Activated CD8-positive, alpha-beta memory T cell treated with anti-CD3 and anti-CD28 coated beads, Interleukin-2, amount 50 U/mL, for 48 hours (primary cell): Measurements from ENCODE around the gene EFR3B.
"Not testable (repeated sequence)": the region's sequence is repeated elsewhere in the genome, so short reads cannot be mapped to it uniquely, and the experiment has no call there.

ENCODE experiments used
- DNase-seq: peaks from one replicate; pipeline ENCODE4 v3.0.0-alpha.2; 2020

EFR3B gene

DNA sequence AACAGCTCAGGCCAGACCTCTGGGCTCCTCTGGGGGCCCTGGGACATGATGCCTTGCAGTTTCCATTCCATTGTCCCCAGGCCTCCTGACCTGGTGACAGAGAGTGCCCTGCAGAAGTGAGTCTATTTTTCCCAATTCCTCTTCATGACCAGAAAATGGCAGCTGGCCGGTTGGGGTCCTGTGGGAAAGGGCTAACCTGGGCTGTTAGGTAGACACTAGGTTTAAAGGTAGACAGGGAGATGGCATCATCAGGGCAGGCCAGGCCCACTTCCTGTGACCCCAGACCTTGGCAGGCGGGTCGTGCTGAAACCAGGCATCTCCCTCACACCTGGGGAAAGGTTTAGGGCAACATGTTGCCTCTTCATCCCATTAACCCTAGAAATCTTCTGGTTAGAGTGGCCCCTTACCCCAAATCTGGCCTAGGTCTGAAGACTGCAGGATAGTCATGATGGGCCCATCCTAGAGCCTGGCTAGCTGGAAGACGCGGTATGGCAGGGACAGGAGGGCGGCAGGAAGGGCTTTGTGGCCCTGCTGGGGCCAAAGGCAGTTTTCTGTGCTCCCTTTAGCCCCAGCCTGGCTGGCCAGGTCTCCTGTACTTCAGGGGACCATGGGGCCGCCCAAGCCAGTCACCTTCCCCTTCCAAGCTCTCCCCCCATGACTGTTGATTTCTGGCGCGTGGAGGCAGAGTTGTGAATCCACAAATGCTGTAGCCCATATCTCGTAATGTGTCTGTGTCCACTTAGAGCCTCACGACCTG, 116.4 kb downstream of the EFR3B start:
- DNase-seq, result no peak

- DNase-seq, result no peak
Observed at GRCh38 chr2:25159949-25160348, 118.1 kb downstream of the EFR3B start.

DNA sequence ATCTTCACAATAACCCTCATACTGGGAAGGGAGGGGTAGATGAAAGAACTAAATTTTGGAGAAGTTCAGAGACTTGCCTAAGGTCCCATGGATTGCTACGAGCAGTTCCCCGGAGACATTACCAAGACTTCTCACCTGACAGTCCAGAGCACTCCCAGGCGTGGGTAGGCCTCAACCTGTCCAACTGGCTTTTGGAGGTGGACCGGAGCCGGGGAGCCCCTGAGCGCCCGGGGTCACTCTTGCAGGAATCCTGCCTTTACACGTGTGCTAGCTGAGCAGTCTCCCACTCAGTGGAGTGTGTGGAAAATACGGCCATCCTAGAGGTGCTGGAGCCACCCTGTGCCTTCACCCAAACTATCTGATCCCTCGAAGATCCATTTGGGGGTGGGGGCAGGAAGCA, 118.5 kb downstream of the EFR3B start:
- no peak for DNase-seq

- peak; percentile 86 for DNase-seq
Observed at GRCh38 chr2:25161055-25161781, 119.3 kb downstream of the EFR3B start.

DNA sequence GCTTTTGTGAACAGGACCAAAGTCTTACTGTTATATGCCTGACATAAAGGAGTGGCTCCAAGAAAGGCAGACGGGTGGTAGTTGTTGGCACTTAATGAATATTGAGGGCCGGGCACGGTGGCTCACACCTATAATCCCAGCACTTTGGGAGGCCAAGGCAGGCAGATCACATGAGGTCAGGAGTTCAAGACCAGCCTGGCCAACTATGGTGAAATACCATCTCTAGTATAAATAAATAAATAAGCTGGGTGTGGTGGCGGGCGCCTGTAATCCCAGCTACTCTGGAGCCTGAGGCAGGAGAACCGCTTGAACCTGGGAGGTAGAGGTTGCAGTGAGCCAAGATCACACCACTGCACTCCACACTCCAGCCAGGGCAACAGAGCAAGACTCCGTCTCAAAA, 120.2 kb downstream of the EFR3B start:
- not testable (repeated sequence) for DNase-seq

DNA sequence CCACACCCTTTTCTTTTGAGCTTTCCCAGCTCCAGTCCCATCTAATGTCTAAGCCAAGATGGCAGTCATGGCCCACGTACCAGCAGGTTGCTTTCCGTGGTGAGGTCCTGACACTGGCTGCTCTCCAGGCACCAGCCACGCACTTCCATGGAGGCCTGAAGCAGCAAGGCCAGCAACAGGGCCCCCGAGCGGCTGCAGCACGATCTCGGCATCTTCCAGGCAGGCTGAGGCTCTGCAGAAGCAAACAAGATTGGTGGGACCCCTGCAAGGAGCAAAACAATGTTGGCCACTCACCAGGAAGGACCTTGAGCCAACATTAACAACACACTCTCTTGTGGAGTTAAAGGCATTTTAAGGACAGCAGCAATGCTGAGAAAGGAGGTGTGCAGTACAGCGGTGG, 122.7 kb downstream of the EFR3B start:
- DNase-seq, result no peak

DNA sequence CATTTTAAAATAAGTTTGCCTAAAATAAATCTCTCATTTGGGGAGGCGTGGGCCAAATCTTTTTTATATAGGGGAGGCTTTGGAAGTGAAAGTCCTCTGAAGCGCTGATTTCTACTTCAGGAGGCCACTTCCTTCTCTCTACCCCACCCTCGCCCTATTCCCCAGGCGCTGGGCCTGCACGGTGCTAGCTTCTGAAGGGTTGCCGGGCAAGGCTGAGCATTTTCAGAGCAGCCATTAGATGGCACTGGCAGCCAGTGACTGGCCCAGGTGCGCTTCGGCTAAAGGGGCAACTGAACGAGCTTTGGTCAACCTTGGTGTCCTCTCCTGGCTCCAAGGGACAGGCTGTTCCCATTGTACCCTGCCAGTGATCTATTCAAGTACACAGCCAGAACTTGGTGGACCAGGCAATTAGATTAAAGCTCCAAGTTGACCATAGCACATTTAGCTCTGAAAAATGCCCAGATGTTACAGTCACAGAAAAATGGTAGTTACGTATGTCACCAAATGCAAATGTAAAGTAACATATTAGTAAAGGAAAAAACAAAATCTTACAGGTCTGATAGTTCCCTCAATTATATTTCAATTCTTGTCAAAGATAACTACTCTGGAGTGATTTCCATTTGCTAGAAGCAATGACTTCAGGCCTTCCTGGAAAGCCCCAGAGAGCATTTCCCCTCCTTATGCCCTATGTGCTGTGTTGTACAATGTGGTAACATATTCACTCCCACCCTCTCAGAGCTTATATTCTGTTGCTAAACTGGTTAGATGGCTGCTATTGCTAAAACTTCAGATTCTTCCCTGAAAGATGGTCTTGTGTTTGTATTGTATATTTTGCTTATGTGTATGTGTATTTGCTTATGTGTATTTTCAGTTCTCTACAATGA, 124.4 kb downstream of the EFR3B start:
- DNase-seq, result peak; percentile 70

DNA sequence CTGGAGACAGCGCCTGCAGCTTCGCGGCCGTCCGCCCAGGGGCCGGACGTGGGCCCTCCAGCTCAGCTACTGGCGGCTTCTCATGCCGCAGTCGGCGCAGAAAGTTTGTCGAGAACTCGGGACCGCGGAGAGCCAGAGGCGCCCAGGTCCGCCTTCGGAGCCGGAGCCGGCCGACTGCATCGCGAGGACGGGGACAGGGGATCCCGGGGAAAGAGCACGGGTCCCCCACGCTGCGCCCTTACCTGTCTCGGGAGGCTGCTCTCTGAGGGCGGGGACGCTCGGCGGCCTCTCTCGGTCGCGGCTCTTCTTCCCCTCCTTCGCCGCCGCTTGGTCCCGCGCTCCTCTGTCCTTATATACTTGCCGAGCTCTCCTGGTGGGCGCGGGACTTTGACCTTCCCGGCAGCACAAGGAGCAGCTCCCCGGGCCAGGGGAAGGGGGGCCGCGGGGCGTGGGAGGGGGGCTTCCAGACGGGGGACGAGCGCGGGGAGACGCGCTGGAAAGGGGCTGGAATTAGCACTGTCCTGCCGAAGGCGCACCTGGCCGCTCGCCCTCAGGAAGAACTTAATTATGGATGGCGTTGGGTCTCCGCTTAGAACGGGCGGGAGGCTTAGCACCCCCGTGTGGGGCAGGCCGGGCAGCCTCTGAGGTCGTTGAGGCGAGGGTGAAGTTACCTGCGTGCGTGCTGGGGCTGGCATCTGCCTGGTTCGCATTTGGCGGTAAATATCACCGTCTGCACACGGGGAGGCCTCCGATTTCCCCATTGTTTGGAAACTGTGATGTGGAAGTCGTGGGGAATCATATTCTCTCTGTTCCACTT, 126.6 kb downstream of the EFR3B start, which contains the start of gene POMC:
Gene POMC, minus strand, starts transcription at position 325 of the 817 bp plus-strand sequence. CDS start 3,808 bp downstream, outside the sequence.
- DNase-seq, result peak; percentile 68

DNA sequence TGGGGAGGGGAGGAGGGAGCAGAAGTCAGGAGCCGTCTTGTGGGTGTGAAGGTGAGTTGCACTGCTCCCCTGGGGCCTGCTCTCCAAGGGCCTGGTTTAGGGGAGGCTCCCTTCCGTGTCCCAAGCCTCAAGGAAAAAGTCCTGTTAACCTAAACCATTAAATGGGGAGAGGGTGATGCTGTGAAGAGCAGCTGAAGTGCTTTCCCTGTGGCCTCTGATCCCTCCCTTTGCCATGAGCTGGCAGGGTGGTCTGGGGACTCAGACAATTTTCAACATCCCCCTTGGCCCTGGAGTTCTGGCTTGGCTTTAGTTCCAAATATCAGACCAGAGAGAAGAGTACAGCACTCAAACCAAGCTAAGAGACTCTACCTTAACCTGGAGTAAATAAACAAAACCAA, 127.2 kb downstream of the EFR3B start:
- DNase-seq, result no peak

DNA sequence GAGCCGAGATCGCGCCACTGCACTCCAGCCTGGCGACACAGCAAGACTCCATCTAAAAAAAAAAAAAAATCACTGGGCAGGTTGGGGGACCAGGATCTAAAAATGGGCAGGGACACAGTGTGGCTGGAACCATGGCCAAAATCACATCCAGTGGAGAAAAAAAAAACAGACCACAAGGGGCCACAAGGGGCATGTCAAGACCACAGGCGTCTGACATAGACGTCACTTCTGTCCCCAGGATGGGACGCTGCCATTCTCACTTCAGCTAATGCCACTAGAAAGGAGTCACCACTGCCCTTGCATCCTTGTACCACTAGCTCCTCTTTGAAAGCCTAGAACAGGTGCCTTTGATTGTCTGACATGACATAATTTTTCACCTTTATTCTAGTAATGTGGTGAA, 129.0 kb downstream of the EFR3B start:
- DNase-seq, result no peak

GRCh38 chr2:25173719-25174118, 131.8 kb downstream of the EFR3B start:
- no peak for DNase-seq

- DNase-seq, result no peak
Observed at GRCh38 chr2:25174192-25174861, 132.5 kb downstream of the EFR3B start.

DNA sequence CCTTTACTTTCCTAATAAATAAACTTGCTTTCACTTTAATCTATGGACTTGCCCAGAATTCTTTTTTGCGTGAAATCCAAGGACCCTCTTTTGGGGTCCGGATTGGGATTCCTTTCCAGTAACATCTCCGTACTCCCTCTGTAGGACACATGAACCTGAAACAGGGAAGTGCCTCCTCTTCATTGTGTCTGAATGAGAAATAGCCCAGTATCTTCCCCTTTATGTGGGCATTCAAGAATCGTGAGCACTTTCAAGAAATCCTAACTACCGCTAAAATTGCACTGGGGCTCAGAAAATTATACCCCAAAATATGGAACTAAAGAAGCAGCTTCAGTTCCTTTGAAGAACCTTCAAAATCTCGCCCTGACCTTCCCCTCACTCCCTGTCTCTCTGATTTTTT, 134.3 kb downstream of the EFR3B start:
- no peak for DNase-seq

- no peak for DNase-seq
Observed at GRCh38 chr2:25176541-25177181, 134.8 kb downstream of the EFR3B start.

DNA sequence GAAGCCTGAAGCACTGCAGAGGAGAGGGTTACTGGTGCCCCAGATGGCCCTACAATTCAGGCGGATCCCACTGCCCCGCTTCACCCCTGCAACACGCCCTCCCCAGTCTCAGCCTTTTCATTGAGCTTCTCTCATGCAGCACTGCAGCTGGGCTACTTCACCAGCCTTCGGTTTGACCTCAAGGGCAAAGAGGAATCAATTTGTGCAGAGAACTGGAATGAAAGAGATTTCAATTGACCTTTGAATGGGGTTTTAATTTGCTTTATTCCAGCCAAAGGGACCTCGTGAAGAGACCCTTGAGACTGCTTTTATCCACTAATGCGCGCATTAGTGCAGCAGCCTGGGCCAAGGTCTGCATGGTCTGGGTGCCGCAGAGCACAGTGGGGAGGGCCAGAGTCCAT, 135.3 kb downstream of the EFR3B start:
- no peak for DNase-seq

DNA sequence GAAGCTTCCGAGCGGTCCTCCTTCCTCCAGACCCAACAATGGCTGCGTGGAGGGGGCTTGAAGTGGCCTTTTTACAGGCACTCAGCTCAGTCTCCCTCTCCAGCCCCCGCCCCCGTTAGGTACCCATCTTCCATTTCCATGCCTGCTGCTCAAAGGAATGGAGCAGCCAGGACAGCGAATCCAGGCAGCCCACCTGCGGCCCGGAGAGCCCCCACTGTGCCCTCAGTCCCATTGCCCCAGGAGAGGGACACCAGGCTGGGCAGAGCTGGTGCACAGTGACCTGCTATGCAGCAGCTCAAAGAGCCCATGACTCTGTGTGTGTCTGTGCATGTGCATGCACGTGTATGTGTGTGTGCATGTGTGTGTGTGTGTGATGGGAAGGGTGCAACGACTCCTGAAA, 137.1 kb downstream of the EFR3B start:
- DNase-seq, result no peak

DNA sequence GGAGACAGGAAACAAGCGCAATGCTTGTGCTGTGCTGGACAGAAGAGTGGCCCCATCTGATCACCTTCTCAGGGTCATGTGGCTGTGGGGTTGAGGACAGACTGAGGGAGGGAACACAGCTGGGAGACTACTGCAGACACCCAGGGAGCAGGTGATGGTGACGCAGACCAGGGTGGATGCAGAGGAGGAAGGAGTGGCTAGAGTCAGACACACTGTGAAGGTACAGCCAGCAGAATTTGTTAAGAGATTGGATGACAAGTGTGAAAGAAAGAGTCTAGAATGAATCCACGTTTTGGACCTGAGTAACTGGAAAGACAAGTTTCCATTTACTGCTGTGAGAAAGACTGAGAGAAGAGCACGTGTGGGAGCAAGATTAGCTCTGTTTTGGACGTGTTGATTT, 142.4 kb downstream of the EFR3B start:
- DNase-seq, result no peak

GRCh38 chr2:25187729-25188350, 146.0 kb downstream of the EFR3B start:
- DNase-seq, result no peak

- DNase-seq, result no peak
Observed at GRCh38 chr2:25188405-25188804, 146.5 kb downstream of the EFR3B start.

- DNase-seq, result no peak
Observed at GRCh38 chr2:25190536-25190935, 148.7 kb downstream of the EFR3B start.

GRCh38 chr2:25194576-25195122, 152.8 kb downstream of the EFR3B start:
- DNase-seq, result no peak
